Activated CD8-positive, alpha-beta memory T cell treated with anti-CD3 and anti-CD28 coated beads for 36 hours (primary cell): ENCODE measurements around the gene LMLN. TPM values are rescaled to one million over a fixed set of nuclear protein-coding genes. Genes with fewer than 3 reads are reported as not detected.
"Not testable (repeated sequence)": the region's sequence is repeated elsewhere in the genome, so short reads cannot be mapped to it uniquely, and the experiment has no call there.

Experiments
- CTCF ChIA-PET: fragments of 350-600 bp; sonication (Branson Sonifier 250); formaldehyde crosslinking; loops from one replicate; lab custom pipeline; 2021; ENCODE audit warnings: antibody characterized with exemption; lab: Charles Lee
- POLR2A ChIA-PET: fragments of 350-600 bp; sonication (Branson Sonifier 250); formaldehyde crosslinking; loops from one replicate; lab custom pipeline; 2021; ENCODE audit warnings: antibody characterized with exemption; lab: Charles Lee
- total RNA-seq, 2 experiments: library from RNA; stranded (reverse); gene quantifications; one replicate each; pipeline ENCODE4 v1.2.3, GENCODE V29; 2021

LMLN gene
- total RNA-seq, 2 experiments from 2014 or later: 6.0 to 6.7 TPM

GRCh38 chr3:197952440-197952839 is 7.6 kb upstream of the LMLN start:
- POLR2A ChIA-PET: interaction anchor here (0.8 kb wide), 1 partner anchor 93 kb away, joined by 4 read pairs; no protein-coding TSS in a partner anchor
- CTCF ChIA-PET: interaction anchor here (1.2 kb wide), 1 partner anchor 1240 kb away, joined by 3 read pairs; no protein-coding TSS in a partner anchor

DNA sequence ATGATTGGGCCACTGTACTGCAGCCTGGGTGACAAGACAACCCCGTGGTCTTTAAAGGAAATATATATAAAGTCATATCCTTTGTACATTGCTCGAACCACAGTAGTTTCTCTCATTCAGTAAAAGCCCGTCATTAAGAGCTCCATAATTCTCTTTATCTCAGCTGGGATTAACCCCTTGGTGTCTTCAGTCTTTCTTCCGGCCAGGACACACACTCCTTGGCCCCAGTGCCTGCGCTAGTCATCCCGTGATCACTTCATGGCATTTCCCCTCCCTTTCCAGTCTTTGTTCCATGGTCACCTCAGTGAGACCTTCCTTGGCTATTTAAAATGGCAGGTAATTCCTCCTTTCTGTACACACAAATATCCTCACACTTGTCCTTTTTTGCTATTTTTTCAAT is 6.7 kb upstream of the LMLN start:
- POLR2A ChIA-PET: interaction anchor here (1.0 kb wide), 1 partner anchor 48 kb away, joined by 3 read pairs; no protein-coding TSS in a partner anchor
- CTCF ChIA-PET: no interaction called here

GRCh38 chr3:197953881-197954280 is 6.1 kb upstream of the LMLN start:
- ChIA-PET POLR2A (interaction anchor here (1.0 to 1.1 kb wide), 2 partner anchors 48 to 127 kb away, joined by 3 read pairs; no protein-coding TSS in a partner anchor), CTCF (no interaction called here)

- ChIA-PET CTCF (interaction anchor here (0.9 to 1.0 kb wide), 2 partner anchors 17 to 50 kb away, joined by 3 to 4 read pairs; no protein-coding TSS in a partner anchor), POLR2A (no interaction called here)
Observed at GRCh38 chr3:197955892-197956477, 4.0 kb upstream of the LMLN start.

- ChIA-PET POLR2A (interaction anchor here (0.7 kb wide), 1 partner anchor 66 kb away, joined by 4 read pairs; no protein-coding TSS in a partner anchor), CTCF (interaction anchor here (0.9 kb wide), 1 partner anchor 51 kb away, joined by 4 read pairs; no protein-coding TSS in a partner anchor)
Observed at GRCh38 chr3:197956626-197956988, 3.4 kb upstream of the LMLN start.

DNA sequence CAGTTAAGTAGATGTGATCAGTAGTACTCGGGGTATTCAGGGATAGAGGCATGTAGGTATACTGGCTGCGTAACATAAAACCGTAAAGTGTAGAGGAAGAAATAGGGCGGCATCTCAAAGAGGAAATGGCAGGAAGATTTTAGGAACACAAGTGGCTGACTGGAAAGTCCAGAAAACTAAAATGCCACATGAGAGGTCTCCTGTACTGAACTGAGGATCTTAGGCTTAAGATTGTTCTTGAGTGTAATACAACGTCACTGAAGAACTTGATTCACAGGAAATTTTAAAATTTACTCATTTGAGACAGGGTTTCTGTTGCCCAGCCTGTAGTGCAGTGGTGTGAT is 2.3 kb upstream of the LMLN start:
- CTCF ChIA-PET: interaction anchor here (0.5 to 1.7 kb wide), 2 partner anchors 15 to 122 kb away, joined by 3 to 4 read pairs; no protein-coding TSS in a partner anchor
- POLR2A ChIA-PET: interaction anchor here (0.6 kb wide), 1 partner anchor 167 kb away, joined by 3 read pairs; no protein-coding TSS in a partner anchor

GRCh38 chr3:197958346-197958745 is 1.7 kb upstream of the LMLN start:
- CTCF ChIA-PET: interaction anchor here (1.0 to 1.7 kb wide), 2 partner anchors 8 to 122 kb away, joined by 4 read pairs; partner anchors contain the start of gene RPL35A
- POLR2A ChIA-PET: interaction anchor here (0.6 kb wide), 1 partner anchor 168 kb away, joined by 3 read pairs; no protein-coding TSS in a partner anchor

DNA sequence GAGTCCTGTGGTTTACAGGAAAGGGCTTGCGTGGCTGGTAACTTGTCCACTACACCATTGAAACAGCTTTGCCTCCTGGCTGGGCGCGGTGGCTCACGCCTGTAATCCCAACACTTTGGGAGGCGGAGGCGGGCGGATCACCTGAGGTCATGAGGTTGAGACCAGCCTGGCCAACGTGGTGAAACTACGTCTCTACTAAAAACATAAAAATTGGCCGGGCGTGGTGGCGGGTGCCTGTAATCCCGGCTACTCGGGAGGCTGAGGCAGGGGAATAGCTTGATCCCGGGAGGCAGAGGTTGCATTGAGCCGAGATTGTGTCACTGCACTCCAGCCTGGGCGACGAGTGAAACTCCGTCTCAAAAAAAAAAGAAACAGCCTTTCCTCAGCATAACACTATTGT is 1.2 kb upstream of the LMLN start:
- CTCF ChIA-PET: interaction anchor here (1.0 to 1.7 kb wide), 3 partner anchors 8 to 121 kb away, joined by 3 to 4 read pairs (median 4); partner anchors contain the start of gene RPL35A
- POLR2A ChIA-PET: interaction anchor here (0.9 kb wide), 1 partner anchor 8 kb away, joined by 4 read pairs; no protein-coding TSS in a partner anchor

GRCh38 chr3:197959500-197959890 is 522 bp upstream of the LMLN start:
- POLR2A ChIA-PET: interaction anchor here (0.9 kb wide), 1 partner anchor 9 kb away, joined by 4 read pairs; no protein-coding TSS in a partner anchor
- CTCF ChIA-PET: interaction anchor here (1.0 to 1.7 kb wide), 3 partner anchors 9 to 120 kb away, joined by 3 to 4 read pairs (median 4); partner anchors contain the start of gene RPL35A

DNA sequence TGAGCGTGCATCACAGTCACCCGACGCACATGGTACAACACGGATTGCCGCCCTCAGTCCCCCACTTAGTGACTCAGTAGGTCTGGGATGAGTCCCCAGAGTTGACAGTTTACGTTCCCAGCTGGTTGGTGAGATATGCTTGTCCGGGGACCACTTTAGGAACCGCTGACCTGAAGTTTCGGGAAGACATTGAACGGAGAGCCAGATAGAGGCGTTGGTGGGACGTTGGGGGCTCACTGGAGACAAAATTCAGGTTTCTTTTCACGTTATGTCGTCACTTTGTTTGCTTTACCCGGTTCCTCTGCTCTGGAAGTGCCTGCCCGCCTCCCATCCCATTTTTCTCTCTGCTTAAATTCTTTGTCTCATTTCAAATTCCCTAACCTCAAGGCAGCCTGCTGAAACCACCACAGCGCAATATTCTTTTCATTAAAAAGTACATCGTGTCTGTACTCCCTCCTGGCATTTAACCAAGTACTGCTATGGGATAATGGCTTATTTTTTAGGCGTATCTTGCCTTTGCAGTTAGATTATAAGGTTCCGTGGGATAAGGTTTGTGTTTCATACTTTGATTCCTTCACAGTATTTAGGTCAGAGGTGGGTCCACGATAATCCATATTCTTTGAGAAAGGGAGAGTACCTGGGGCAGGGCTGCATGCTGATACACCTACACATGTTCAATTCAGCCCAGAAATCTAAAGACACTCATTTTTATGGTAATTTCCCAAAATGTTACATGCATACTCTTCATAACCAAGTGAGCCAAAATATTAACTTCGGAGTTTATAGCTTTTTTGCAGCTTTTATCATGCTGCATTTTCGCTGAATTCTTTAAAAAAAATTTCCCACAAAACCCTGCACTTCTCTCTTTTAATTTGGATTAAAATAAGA is 921 bp downstream of the LMLN start:
- CTCF ChIA-PET: interaction anchor here (0.6 to 1.6 kb wide), 4 partner anchors 10 to 123 kb away, joined by 3 to 8 read pairs (median 4); no protein-coding TSS in a partner anchor

DNA sequence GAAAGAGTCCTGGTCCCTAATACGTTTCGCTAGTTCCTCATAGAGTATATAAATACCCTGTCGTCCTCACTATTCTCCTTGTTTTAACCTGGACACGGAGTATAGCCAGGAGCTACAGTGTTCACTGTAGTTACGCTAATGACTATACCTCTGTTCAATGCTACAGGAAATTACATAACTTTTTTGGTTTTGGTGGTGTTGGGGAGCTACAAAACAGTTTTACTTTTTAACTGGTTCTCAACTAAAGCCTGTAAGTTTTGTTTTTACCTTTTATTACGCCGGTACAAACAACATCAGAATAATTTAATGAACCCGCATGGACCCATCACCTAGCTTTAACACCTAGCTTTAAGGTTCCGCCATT is 1.5 kb downstream of the LMLN start:
- ChIA-PET CTCF (interaction anchor here (0.7 to 1.6 kb wide), 2 partner anchors 119 to 122 kb away, joined by 3 to 8 read pairs; no protein-coding TSS in a partner anchor), POLR2A (no interaction called here)

More for the DNA sequence above, 921 bp downstream of the LMLN start:
- POLR2A ChIA-PET: no interaction called here

GRCh38 chr3:197963019-197963637 is 3.1 kb downstream of the LMLN start:
- CTCF ChIA-PET: no interaction called here

DNA sequence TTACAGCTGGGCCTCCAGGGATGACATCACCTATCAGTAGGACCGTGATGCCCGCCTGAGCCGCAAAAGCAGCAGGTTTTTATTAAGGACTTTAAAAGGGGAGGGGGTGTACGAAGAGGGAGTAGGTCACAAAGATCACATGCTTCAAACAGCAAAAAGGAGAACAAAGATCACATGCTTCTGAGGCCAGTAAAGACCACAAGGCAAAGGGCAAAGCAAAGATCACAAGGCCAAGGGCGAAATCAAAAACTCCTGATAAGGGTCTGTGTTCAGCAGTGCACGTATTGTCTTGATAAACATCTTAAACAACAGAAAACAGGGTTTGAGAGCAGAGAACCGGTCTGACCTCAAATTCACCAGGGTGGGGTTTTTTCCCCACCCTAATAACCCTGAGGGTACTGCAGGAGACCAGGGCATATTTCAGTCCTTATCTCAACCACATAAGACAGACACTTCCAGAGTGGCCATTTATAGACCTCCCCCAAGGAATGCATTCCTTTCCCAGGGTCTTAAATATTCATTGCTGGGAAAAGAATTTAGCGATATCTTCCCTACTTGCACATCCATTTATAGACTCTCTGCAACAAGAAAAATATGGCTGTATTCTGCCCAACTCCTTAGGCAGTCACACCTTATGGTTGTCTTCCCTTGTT is 7.4 kb downstream of the LMLN start:
- CTCF ChIA-PET, POLR2A ChIA-PET: not testable (repeated sequence)

More at GRCh38 chr3:197963019-197963637, 3.1 kb downstream of the LMLN start:
- POLR2A ChIA-PET: no interaction called here

GRCh38 chr3:197970588-197970987 is 10.6 kb downstream of the LMLN start:
- ChIA-PET POLR2A (no interaction called here), CTCF (no interaction called here)

DNA sequence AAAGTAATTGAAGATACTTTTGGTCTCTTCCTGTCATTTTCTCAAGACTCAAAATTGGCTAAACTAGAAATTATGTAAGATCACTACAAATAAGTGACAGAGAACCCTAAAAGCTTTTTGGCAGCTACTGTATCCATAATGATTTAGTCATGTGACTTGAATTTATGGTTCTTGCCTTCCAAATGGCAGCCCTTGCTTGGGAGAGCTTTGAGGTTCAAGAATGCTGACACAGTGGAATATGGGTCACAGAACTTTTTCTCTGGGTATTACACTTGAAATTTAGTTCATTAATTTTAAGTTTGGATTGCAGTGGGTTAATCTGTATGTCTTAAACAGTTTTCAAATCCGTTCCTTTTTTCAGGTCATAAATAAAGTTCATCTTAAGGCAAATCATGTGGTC is 14.0 kb downstream of the LMLN start:
- CTCF ChIA-PET: no interaction called here
- POLR2A ChIA-PET: no interaction called here

- CTCF ChIA-PET: no interaction called here
Observed at GRCh38 chr3:197975311-197975710, 15.3 kb downstream of the LMLN start.

DNA sequence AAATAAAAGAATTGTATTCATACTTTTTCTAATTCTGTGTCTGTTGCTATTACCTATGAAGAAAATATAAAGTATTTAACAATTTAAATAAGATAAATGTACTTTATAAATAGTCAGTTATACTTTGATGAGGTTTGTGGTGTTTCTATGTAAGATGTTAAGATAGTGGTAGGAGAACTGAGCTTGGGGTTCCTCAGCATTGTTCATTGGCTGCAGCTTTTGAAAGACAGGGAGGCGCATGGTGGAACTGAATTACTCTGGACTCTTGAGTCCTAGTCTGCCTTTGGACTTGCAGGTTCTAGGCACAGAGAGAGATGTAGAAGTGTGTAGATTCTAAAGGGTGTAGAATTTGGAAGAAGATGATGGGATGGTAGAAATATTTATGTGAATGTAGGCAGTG is 23.1 kb downstream of the LMLN start:
- POLR2A ChIA-PET: no interaction called here

More at GRCh38 chr3:197975311-197975710, 15.3 kb downstream of the LMLN start:
- POLR2A ChIA-PET: no interaction called here

DNA sequence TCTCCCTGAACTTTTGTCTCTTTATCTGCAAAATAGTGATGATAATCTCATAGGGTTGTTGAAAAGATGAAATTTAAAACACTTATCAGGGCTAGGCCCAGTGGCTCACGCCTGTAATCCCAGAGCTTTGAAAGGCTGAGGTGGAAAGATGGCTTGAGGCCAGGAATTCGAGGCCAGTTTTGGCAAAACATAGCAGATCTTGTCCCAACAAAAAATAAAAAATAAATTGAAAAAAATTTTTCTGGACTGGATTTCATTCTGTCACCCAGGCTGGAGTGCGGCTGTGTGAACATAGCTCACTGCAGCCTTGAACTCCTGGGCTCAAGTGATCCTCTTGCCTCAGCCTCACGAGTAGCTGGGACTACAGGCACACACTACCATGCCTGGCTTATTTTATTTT is 29.6 kb downstream of the LMLN start:
- CTCF ChIA-PET: no interaction called here
- POLR2A ChIA-PET: no interaction called here

More for the DNA sequence above, 23.1 kb downstream of the LMLN start:
- CTCF ChIA-PET: no interaction called here
